ENCODE measurements around the gene MGST2.
"Not testable (repeated sequence)": the region's sequence is repeated elsewhere in the genome, so short reads cannot be mapped to it uniquely, and the experiment has no call there.

Gene MGST2

DNA sequence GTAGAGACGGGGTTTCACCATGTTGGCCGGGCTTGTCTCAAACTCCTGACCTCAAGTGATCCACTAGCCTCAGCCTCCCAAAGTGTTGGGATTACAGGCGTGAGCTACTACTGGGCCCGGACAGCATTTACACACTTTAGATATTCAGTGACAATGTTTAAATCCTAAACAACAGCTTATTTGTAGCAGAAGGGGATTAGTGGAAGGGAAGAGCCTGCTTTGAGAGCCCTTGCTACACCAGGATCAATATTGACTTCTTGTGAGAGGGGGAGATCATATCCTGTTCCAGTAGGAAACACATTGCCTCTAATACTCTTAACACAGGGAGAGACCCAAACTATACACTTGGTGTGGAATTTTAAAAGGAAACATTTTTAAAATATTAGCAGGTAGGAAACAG is 7.1 kb downstream of the MGST2 start:
- no peak for DNase-seq

DNA sequence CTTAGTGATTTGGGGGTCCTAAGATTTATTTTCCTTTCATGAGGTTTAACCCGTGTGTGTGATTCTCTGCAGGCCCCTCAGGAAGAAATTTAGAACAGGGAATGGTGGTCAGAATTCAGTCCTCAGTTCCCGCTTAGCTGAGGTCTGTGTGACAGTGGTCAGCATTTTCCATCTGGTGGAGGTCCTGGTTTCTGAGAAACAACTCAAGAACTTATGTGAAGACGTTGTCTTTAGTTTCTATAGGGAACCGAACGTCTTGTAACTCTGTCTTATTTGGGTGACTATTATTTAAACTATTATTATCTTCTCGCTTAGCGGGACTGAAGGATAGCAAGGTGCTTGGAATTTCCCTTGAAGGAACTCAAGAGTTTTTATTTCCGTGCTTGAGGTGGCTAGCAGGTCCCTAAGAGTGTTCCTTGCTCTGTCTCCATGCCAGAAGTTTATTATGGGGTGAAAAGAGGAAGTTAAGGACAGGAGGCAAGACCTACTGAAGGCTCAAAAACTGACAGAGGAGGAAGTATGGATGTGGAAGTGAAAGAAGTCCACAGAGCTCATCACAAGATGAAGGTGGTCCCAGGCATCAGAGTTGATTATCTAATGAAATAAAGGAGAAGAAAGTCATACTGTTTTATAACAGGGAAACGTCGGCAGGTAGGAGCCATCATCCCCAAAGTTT is 9.4 kb downstream of the MGST2 start:
- DNase-seq: no peak

GRCh38 chr4:139675651-139676050 is 10.0 kb downstream of the MGST2 start:
- no peak for DNase-seq

DNA sequence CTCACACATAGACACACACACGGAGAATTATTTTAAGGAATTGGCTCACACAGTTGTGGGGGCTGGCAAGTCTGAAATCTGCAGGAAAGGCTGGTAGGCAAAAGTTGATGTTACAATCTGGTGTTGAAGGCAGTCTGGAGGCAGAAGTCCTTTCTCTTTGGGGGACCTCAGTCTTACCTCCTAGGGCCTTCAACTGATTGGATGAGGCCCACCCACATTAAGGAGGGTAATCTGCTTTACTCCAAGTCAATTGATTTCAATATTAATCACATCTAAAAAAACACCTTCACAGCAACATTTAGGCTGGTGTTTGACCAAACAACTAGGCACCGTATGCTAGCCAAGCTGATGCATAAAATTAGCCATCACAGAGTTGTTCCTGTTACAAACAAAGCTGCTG is 10.7 kb downstream of the MGST2 start:
- DNase-seq: no peak

DNA sequence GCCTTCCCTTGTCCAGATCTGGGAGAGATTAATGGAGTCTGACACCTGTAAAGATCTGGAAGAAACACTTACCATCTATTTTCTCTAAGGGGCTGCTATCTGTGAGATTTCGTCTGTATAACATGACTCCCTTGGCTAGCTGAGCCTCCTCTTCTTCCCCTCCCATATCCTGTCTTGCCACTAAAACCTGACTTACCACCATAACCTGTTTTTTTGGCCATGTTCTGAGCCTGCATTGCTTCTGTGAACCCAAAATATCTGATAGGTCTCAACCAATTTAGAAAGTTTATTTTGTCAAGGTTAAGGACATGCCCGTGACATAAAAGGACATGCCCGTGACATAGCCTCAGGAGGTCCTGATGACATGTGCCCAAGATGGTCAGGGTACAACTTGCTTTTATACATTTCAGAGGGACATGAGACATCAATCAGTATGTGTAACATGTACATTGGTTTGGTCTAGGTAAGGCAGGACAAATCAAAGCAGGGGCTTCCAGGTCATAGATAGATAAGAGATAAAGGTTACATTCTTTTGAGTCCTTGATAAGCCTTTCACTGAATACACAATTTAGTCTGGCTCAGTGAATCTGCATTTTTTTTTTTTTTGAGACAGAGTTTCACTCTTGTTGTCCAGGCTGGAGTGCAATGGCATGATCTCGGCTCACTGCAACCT is 11.4 kb downstream of the MGST2 start:
- DNase-seq: no peak

DNA sequence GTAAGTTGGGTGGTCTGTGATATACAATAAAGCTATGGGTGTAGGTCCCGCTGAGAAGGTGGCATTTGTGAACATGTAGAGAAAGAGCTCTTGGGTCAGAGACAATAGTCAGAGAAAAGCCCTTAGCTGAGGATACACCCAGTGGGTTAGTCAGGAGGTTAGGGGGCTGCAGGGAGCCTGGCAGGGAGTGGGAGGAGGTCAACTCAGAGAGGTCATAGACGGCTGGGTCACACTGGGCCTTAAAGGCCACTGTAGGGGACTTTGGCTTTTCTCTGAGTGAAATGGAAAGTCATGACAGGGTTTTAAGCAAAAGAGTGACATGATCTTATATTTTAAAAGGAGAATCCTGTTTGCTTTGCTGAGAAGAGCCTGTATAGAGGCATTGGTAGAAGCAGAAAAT is 16.7 kb downstream of the MGST2 start:
- no peak for DNase-seq

DNA sequence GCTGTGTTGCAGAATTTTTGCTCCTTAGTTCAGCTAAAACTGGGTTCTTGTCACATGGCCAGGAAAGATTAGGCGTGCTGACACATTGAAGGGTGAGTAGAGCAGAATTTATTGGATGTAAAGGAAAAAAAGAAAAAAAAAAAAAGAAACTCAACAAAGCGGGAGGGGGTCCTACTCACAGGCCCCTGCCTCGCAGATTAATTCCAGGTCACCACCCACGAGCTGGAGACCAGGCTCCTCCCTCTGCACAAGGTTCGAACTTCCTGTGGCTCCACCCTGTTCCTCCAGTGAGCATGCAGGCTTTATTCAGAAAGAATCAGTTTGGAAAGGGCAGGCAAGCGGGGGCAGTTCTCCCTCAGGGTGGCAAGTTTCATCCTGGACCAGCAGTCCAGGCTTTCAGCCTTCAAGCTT is 17.1 kb downstream of the MGST2 start:
- no peak for DNase-seq

GRCh38 chr4:139684351-139684750 is 18.7 kb downstream of the MGST2 start:
- DNase-seq: no peak

DNA sequence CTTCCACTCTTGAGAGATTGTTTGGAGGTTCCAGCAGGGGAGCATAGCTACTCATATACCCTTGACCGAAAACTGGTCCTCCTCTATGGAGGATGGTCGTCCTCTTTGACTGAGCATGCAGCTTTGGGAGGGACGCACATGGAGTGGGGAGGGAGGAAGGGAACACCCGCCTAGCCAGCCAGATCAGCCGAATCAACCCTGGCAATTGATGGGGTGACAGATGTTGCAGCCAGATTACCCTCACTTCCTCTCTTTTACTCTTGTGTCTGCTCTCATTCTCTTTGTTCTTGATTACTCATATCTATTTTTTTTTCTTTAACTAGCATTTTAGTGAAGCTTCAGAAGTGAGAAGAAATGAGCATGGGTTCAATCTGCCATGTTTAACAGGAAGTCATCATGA is 19.6 kb downstream of the MGST2 start:
- DNase-seq: no peak

DNA sequence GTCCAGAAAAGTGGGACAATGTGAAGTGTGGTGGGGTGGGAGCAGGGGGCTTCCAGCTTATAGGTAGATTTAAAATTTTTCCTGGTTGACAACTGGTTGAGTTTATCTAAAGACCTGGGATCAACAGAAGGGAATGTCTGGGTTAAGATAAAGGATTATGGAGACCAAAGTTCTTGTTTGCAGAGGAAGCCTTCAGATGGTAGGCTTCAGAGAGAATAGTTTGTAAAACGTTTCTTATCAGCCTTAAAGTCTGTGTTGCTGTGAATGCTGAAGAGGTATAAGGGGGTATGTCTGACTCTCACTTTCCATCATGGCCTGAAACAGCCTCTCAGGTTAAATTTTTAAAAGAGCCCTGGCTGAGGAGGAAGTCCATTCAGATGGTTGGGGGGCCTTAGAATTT is 20.5 kb downstream of the MGST2 start:
- no peak for DNase-seq

- no peak for DNase-seq
Observed at GRCh38 chr4:139686988-139687387, 21.4 kb downstream of the MGST2 start.

DNA sequence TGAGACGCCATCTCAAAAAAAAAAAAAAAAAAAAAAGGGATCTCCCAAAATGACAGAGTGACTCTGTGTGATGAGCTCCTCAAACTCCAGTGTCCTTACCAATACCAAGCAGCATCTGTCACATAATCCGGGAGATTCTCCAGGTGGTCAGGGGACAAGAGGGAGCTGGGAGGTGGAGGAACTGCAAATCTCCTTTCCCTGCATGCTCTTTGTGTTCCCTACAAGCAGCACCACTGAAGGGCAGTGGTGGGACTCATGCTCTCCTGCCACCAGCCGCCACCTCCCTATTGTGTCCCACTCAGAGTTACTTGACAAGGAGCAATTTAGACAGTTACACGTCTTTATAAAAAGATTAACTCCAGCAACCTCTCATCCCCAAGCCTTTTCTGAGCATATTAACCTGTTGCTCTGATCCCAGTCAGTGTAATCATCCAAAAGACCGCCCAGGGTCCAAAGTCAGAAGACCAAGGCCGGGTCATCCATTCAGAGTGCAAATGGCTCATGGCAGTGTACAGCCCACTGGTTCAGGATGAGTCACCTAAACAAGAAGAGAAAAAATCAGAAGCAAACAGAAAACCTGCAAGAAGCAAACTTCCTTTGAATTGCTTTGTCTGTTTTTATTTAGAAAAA is 23.6 kb downstream of the MGST2 start:
- no peak for DNase-seq

GRCh38 chr4:139690419-139690818 is 24.8 kb downstream of the MGST2 start:
- no peak for DNase-seq

GRCh38 chr4:139692309-139693012 is 26.8 kb downstream of the MGST2 start:
- DNase-seq: no peak

- DNase-seq: no peak
Observed at GRCh38 chr4:139694522-139695107, 29.0 kb downstream of the MGST2 start.

DNA sequence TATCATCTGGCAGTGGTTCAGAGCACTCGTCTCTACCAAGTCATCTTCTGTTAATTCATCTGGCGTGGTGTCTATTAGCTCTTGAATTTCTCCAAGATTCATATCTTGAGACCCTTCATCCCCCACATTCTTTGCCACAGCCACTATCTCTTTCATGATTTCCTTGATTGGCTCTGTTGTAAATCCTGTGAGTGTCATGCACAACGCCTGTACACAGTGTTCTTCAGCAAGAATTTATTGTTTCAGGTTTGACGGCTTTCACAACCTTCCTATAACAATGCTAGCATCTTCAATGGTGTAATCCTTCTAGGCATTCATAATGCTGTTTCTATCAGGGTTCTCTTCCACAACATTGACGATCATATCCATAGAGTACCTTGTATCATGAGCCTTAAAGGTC is 30.9 kb downstream of the MGST2 start:
- DNase-seq: no peak

DNA sequence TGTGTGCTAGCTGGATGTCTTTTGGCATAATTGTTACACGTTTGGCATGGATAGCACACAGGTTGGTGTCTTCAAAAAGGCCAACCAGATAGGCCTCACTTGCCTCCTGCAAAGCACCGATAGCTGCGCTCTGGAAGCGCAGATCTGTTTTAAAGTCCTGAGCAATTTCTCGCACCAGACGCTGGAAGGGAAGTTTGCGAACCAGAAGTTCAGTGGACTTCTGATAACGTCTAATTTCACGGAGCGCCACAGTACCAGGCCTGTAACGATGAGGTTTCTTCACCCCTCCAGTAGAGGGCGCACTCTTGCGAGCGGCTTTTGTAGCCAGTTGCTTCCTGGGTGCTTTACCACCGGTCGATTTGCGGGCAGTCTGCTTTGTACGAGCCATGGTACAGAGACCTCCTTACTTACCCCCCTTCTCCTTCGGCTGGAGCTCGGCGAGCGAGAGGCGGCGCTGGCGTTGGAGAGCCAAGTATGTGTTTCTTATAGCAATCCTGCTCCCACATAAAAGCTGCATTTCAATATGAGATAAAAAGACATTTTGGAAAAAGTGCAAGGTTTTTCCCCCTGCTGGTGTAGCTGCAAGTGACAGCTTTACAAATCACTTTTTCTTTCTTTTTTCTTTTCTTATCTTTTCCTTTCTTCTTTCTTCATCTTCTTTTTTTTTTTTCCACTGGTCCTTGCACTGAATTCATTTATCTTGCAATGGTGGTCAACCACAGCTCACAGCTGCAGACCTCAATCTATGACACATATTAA is 32.7 kb downstream of the MGST2 start:
- not testable (repeated sequence) for DNase-seq

DNA sequence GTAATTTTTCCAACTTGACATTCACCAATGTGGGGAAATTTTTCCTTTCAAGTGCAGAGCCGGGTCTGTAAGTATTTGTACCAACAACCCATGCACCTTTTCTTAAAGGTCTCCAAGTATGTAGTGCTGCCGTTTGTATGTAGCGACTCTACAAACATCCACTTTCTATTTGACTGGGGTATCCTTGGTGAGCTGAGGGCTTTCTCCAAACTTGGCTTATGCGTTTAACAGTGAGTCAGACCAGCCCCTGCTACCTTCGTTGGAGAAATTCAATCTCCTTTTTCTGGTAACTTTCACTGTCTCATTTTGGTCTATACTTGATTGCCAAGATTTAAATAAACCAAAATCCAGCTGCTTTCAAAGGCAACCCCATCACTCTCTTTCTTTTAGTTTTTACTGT is 34.9 kb downstream of the MGST2 start:
- peak; percentile 5 for DNase-seq

DNA sequence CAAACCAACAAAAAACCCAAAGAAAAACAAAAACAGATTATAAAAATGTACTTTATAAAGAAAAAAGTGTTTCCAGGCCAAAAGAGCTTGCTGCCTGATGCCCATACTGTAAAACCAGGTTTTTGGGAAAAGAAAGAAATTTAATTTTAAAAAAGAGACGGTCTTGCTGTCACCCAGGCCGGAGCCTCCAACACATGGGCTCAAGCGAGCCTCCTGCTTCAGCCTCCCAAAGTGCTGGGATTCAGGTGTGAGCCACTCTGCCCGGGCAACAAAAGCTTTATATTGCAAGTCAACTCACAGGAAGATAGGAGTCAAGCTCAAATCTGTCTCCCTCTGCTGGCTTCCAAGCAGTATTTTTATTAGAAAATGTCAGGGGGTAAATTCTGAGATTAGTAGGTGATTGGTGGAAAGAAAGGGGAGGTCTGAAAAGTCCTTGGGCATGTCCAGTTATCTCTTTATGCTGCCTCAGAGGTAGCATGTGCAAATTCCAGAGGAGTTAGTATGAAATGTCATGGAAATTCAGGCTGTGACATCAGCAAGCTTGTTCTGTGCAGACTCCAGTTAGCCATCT is 39.4 kb downstream of the MGST2 start:
- no peak for DNase-seq

DNA sequence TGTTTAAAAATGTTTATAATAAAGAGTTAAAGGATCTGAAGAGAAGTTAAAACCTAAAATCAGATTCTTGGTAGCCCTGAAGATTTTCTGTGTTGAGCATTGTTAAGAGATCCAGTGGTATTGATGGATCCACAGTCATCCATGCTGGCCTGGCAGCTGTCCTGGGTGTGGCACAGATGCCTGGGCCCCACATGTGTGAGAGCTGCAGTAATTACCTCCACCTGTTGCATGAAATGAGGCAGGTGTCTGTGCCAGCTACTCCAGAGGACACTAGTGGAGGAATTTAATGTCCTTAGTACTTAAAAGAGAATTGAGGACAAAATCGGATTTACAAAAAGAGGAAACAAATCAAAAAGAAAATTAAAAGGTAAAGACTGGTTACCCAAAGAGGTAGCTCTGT is 44.0 kb downstream of the MGST2 start:
- DNase-seq: no peak

- DNase-seq: no peak
Observed at GRCh38 chr4:139710073-139710472, 44.5 kb downstream of the MGST2 start.

DNA sequence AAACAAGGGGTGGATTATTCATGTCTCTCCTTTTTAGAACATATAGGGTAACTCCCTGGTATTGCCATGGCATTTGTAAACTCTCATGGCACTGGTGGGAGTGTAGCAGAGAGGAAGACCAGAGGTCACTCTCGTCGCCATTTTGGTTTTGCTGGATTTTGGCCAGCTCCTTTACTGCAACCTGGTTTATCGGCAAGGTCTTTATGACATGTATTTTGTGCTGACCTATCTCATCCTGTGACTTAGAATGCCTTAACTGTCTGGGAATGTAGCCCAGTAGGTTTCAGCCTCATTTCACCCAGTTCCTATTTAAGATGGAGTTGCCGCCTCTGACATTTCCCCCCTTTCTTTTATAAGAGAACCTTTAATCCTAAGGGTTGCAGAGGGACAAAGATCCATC is 45.8 kb downstream of the MGST2 start:
- no peak for DNase-seq

Data from stimulated activated CD4-positive, alpha-beta T cell treated with anti-CD3 and anti-CD28 coated beads, Interleukin-1b, Interleukin-23, amount 100 ng/mL, for 48 hours (primary cell).